WTC11 (cell line): Measurements from ENCODE around the gene CHKA. TPM values are rescaled to one million over a fixed set of nuclear protein-coding genes. Genes with fewer than 3 reads are reported as not detected.

Source experiments
- ATAC-seq: fragments of 200-7000 bp; cut with Tn5 transposase; 2 replicates; pipeline ENCODE4 v1.10.0; 2021; ENCODE audit warnings: mild to moderate bottlenecking, moderate library complexity
- CTCF ChIA-PET: fragments of 300-600 bp; sonication (Branson Sonifier 250); formaldehyde crosslinking; loops from one replicate; lab custom pipeline; 2021; ENCODE audit warnings: antibody characterized with exemption; lab: Charles Lee
- POLR2A ChIA-PET: fragments of 350-600 bp; sonication (Branson Sonifier 250); formaldehyde crosslinking; loops from one replicate; lab custom pipeline; 2021; ENCODE audit warnings: antibody characterized with exemption; lab: Charles Lee
- DNase-seq: peaks from one replicate; pipeline ENCODE4 v3.0.0; 2021; ENCODE audit warnings: low spot score
- H3K27ac Mint-ChIP-seq: 2 replicates; pipeline ENCODE4 v1.8.0; 2021; ENCODE audit warnings: mixed read lengths
- H3K27me3 Mint-ChIP-seq: 2 replicates; pipeline ENCODE4 v1.8.0; 2021; ENCODE audit warnings: low read depth, mild to moderate bottlenecking, moderate library complexity, mixed read lengths
- H3K36me3 Mint-ChIP-seq: 2 replicates; pipeline ENCODE4 v1.8.0; 2021; ENCODE audit warnings: mixed read lengths
- H3K4me1 Mint-ChIP-seq: 2 replicates; pipeline ENCODE4 v1.8.0; 2022; ENCODE audit warnings: mixed read lengths
- H3K4me3 Mint-ChIP-seq: 2 replicates; pipeline ENCODE4 v1.8.0; 2021; ENCODE audit warnings: mild to moderate bottlenecking, moderate library complexity, mixed read lengths
- H3K9me3 Mint-ChIP-seq: 2 replicates; pipeline ENCODE4 v1.8.0; 2021; ENCODE audit warnings: mixed read lengths
- ARID4B ChIP-seq: sonication (generic); formaldehyde crosslinking; IDR thresholded peaks from 2 replicates; pipeline ENCODE4 v1.8.0; 2023; ENCODE audit warnings: missing genetic modification reagents, mild to moderate bottlenecking, borderline replicate concordance
- ATF6 ChIP-seq: sonication (generic); formaldehyde crosslinking; IDR thresholded peaks from 2 replicates; pipeline ENCODE4 v1.8.1; 2023; ENCODE audit warnings: mild to moderate bottlenecking, missing genetic modification reagents
- CREB1 ChIP-seq: sonication (generic); formaldehyde crosslinking; IDR thresholded peaks from 2 replicates; pipeline ENCODE4 v1.8.0; 2023; ENCODE audit warnings: mild to moderate bottlenecking, missing genetic modification reagents
- E2F1 ChIP-seq: sonication (generic); formaldehyde crosslinking; IDR thresholded peaks from 2 replicates; pipeline ENCODE4 v1.8.0; 2022; ENCODE audit warnings: mild to moderate bottlenecking, missing genetic modification reagents
- E2F5 ChIP-seq: sonication (generic); formaldehyde crosslinking; IDR thresholded peaks from 2 replicates; pipeline ENCODE4 v1.8.1; 2022; ENCODE audit warnings: mild to moderate bottlenecking, moderate library complexity, missing genetic modification reagents
- FOXP4 ChIP-seq: sonication (generic); formaldehyde crosslinking; IDR thresholded peaks from 2 replicates; pipeline ENCODE4 v1.8.0; 2022; ENCODE audit warnings: mild to moderate bottlenecking, missing genetic modification reagents
- MXD4 ChIP-seq: fragments of 250-450 bp; sonication (Bioruptor Pico); IDR thresholded peaks from 2 replicates; pipeline ENCODE4 v1.8.0; 2021; ENCODE audit warnings: mild to moderate bottlenecking, moderate library complexity, borderline replicate concordance
- ZNF425 ChIP-seq: fragments of 250-450 bp; sonication (Bioruptor Pico); conservative IDR thresholded peaks from 2 replicates; pipeline ENCODE4 v1.9.0; 2021; ENCODE audit warnings: mild to moderate bottlenecking
- total RNA-seq: library from RNA; stranded (reverse); gene quantifications from 3 replicates; pipeline ENCODE4 v1.2.3, GENCODE V29; 2021
- TF ChIP-seq, protein P1 (sequence below): sonication (generic); formaldehyde crosslinking; IDR thresholded peaks from 2 replicates; pipeline ENCODE4 v1.8.1; 2023; ENCODE audit warnings: mild to moderate bottlenecking, missing genetic modification reagents
- TF ChIP-seq, protein P2 (sequence below): sonication (generic); formaldehyde crosslinking; IDR thresholded peaks from 2 replicates; pipeline ENCODE4 v1.8.1; 2022; ENCODE audit warnings: missing genetic modification reagents, borderline replicate concordance
- TF ChIP-seq, protein P3 (sequence below): fragments of 250-450 bp; sonication (Bioruptor Pico); IDR thresholded peaks from 2 replicates; pipeline ENCODE4 v1.8.0; 2021; ENCODE audit warnings: mild to moderate bottlenecking

Gene CHKA
- total RNA-seq, 1 experiment from 2014 or later = 76.1 TPM

- Mint-ChIP-seq H3K36me3 (no peaks in the 10 kb centered on the region), H3K27me3 (no peaks in the 10 kb centered on the region), H3K4me1 (peaks cover 11% of the 10 kb centered on the region), H3K4me3 (no peak overlapping the region), H3K27ac (no peak overlapping the region), H3K9me3 (no peaks in the 10 kb centered on the region)
- ATAC-seq (no peak), DNase-seq (no peak)
- POLR2A ChIA-PET = no interaction called here
- TF ChIP-seq, protein P1, sequence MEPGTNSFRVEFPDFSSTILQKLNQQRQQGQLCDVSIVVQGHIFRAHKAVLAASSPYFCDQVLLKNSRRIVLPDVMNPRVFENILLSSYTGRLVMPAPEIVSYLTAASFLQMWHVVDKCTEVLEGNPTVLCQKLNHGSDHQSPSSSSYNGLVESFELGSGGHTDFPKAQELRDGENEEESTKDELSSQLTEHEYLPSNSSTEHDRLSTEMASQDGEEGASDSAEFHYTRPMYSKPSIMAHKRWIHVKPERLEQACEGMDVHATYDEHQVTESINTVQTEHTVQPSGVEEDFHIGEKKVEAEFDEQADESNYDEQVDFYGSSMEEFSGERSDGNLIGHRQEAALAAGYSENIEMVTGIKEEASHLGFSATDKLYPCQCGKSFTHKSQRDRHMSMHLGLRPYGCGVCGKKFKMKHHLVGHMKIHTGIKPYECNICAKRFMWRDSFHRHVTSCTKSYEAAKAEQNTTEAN = no peak
- TF ChIP-seq ATF6 (CRISPR knock-in tag) (no peak), E2F1 (CRISPR knock-in tag) (no peak), MXD4 (CRISPR knock-in tag) (no peak), ZNF425 (CRISPR knock-in tag) (no peak), CREB1 (CRISPR knock-in tag) (no peak), ARID4B (CRISPR knock-in tag) (no peak), FOXP4 (no peak), E2F5 (CRISPR knock-in tag) (no peak)
- TF ChIP-seq, protein P2, sequence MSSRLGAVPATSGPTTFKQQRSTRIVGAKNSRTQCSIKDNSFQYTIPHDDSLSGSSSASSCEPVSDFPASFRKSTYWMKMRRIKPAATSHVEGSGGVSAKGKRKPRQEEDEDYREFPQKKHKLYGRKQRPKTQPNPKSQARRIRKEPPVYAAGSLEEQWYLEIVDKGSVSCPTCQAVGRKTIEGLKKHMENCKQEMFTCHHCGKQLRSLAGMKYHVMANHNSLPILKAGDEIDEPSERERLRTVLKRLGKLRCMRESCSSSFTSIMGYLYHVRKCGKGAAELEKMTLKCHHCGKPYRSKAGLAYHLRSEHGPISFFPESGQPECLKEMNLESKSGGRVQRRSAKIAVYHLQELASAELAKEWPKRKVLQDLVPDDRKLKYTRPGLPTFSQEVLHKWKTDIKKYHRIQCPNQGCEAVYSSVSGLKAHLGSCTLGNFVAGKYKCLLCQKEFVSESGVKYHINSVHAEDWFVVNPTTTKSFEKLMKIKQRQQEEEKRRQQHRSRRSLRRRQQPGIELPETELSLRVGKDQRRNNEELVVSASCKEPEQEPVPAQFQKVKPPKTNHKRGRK (CRISPR knock-in tag) = no peak
- TF ChIP-seq, protein P3, sequence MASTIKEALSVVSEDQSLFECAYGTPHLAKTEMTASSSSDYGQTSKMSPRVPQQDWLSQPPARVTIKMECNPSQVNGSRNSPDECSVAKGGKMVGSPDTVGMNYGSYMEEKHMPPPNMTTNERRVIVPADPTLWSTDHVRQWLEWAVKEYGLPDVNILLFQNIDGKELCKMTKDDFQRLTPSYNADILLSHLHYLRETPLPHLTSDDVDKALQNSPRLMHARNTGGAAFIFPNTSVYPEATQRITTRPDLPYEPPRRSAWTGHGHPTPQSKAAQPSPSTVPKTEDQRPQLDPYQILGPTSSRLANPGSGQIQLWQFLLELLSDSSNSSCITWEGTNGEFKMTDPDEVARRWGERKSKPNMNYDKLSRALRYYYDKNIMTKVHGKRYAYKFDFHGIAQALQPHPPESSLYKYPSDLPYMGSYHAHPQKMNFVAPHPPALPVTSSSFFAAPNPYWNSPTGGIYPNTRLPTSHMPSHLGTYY (CRISPR knock-in tag) = no peak
- CTCF ChIA-PET = interaction anchor here (1.3 kb wide), 2 partner anchors 10 to 21 kb away, joined by 3 to 5 read pairs; no protein-coding TSS in a partner anchor
Measured at GRCh38 chr11:68014947-68015447, 106.2 kb downstream of the CHKA start.
